Prostate gland (tissue), 2 donors: ENCODE measurements around the gene FUBP3. TPM values are rescaled to one million over a fixed set of nuclear protein-coding genes. Genes with fewer than 3 reads are reported as not detected.

Source experiments
- DNase-seq: peaks from one replicate; pipeline ENCODE4 v3.0.0-alpha.2; 2019; ENCODE audit warnings: low spot score
- H3K27ac ChIP-seq, 2 donors: fragments of 200-600 bp; sonication (generic); 2 replicates each; pipeline ENCODE4 v1.5.1; 2017 to 2019
- H3K27me3 ChIP-seq: fragments of 200-600 bp; sonication (generic); replicated peaks from 2 replicates; pipeline ENCODE4 v1.5.1; 2019; ENCODE audit not compliant: insufficient read depth
- H3K36me3 ChIP-seq, 2 donors: fragments of 200-600 bp; sonication (generic); 1 replicate in 1 of 2; 2 replicates in 1 of 2; pipeline versions ENCODE4 v1.5.1 to v1.8.1; 2017 to 2019
- H3K4me1 ChIP-seq: fragments of 200-600 bp; sonication (generic); replicated peaks from 2 replicates; pipeline ENCODE4 v1.5.1; 2019
- H3K4me3 ChIP-seq, 2 donors: fragments of 200-600 bp; sonication (generic); 2 replicates each; pipeline ENCODE4 v1.5.1; 2017 to 2019
- H3K9me3 ChIP-seq: fragments of 200-600 bp; sonication (generic); 2 replicates; pipeline ENCODE4 v1.5.1; 2017
- POLR2A ChIP-seq: fragments of 450-650 bp; IDR thresholded peaks from one replicate; pipeline ENCODE4 v1.6.1; 2016; ENCODE audit warnings: antibody characterized with exemption, mild to moderate bottlenecking
- POLR2AphosphoS5 ChIP-seq: sonication (generic); formaldehyde crosslinking; IDR thresholded peaks from one replicate; pipeline ENCODE4 v1.6.1; 2017; ENCODE audit warnings: antibody characterized with exemption
- WGBS: methylation state at CpG from one replicate; pipeline ENCODE4 v1.1.5; 2018; 5-methylcytosine and 5-hydroxymethylcytosine counted together
- intact Hi-C: fragments of 100-400 bp; cut with DNase I; formaldehyde crosslinking; loops from one replicate; pipeline ENCODE4 v1.14.2; 2022
- total RNA-seq, 2 donors: library from RNA; depleted of rRNA; stranded (reverse); fragments of >200 nt; gene quantifications; one replicate each; pipeline ENCODE4 v1.1.0, GENCODE V29; 2016
- TF ChIP-seq, protein P1 (sequence below), 4 experiments: fragments of 200-600 bp in 2 of 4; fragments of 450-650 bp in 2 of 4; sonication (generic) in 2 of 4; IDR thresholded peaks; 1 replicate in 3 of 4; 2 replicates in 1 of 4; pipeline ENCODE4 v1.5.1; 2016 to 2019; ENCODE audit warnings: antibody characterized with exemption in 4 of 4, mild to moderate bottlenecking in 2 of 4, moderate library complexity in 2 of 4

The FUBP3 gene
- total RNA-seq, 2 donors from 2014 or later: 40.4 to 111 TPM

DNA sequence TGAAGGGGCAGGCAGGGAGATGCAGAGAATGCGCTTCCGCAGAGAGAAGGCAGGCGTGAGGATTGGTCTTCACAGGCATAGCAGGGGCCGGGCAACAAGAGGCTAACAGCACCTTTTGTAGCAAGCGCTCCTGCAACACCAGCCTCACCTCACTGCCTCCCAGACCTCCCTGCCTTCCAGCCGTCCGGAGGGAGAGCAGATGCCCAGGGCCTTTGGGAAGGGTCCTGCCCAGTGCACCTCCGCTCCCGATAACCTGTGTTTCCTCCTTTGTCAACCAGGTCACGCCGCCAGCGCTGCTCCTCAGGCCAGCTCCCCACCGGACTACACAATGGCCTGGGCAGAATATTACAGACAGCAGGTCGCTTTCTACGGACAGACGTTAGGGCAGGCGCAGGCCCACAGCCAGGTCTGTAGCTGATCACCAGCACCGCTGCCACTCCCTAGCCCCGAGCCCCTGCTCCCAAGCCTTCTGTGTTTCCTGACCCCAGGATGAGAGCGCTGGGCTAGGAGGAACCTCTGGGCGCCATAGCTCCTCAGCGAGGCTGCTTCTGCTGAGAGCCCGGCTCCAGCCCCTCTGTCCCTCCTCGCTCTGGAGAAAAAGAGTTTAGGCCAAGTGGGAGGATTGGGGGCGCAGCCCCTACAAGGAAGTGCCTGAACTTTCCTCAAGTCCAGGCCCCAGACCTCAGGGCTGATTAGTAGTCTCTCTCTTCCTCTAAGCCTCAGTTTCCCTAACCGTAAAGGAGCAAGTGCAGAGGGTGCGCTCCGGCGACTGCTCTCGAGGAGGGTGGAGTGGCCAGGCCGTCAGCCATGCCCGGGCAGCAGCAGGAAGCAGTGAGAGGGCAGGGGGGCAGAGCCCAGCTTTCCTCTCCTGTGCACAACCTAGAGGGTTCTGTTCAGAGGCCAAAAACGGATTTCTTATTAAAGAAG lies 56.6 kb downstream of the FUBP3 start:
- Histone ChIP-seq H3K4me1 (no peaks in the 10 kb centered on the region), H3K4me3 (no peak overlapping the region), H3K36me3 (peaks cover 6 to 20% of the 10 kb centered on the region in 2 donors), H3K27me3 (no peaks in the 10 kb centered on the region), H3K9me3 (no peaks in the 10 kb centered on the region), H3K27ac (no peak overlapping the region)
- TF ChIP-seq POLR2A (no peak), POLR2AphosphoS5 (no peak)
- TF ChIP-seq, protein P1, sequence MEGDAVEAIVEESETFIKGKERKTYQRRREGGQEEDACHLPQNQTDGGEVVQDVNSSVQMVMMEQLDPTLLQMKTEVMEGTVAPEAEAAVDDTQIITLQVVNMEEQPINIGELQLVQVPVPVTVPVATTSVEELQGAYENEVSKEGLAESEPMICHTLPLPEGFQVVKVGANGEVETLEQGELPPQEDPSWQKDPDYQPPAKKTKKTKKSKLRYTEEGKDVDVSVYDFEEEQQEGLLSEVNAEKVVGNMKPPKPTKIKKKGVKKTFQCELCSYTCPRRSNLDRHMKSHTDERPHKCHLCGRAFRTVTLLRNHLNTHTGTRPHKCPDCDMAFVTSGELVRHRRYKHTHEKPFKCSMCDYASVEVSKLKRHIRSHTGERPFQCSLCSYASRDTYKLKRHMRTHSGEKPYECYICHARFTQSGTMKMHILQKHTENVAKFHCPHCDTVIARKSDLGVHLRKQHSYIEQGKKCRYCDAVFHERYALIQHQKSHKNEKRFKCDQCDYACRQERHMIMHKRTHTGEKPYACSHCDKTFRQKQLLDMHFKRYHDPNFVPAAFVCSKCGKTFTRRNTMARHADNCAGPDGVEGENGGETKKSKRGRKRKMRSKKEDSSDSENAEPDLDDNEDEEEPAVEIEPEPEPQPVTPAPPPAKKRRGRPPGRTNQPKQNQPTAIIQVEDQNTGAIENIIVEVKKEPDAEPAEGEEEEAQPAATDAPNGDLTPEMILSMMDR (IDR thresholded peaks at IDR 0.05): no peak
- intact Hi-C loops: no loop called here
- 94% methylated on average over 33 of the region's 33 CpGs for WGBS
- no peak for DNase-seq

DNA sequence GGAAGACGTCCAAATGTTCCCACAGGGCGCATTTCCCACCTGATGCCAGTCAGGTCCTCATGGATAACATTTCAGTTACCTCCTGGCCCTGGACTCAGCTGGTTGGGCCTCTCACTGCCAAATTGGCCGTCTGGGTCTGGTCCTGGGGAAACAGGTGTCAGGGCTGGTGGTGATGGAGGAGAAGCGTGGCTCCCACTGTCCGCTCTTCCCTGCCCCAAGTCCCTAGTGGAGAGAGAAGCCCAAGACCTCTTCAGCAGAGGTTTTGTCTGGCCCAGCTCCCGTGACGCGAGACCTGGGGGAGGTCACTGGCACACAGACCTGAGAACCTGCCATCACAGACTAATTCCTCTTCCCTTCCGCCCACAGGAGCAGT lies 57.3 kb downstream of the FUBP3 start:
- TF ChIP-seq POLR2AphosphoS5 (no peak), POLR2A (no peak)
- TF ChIP-seq, protein P1 (IDR thresholded peaks at IDR 0.05): no peak
- no peak overlapping the region for H3K4me3 ChIP-seq
- no peak overlapping the region for H3K27ac ChIP-seq
- WGBS: 92% methylated on average over 9 of the region's 9 CpGs
- DNase-seq: no peak
- no peaks in the 10 kb centered on the region for H3K4me1 ChIP-seq
- intact Hi-C loops: no loop called here
- no peaks in the 10 kb centered on the region for H3K9me3 ChIP-seq
- no peaks in the 10 kb centered on the region for H3K27me3 ChIP-seq
- peaks cover 6 to 13% of the 10 kb centered on the region in 2 donors for H3K36me3 ChIP-seq

DNA sequence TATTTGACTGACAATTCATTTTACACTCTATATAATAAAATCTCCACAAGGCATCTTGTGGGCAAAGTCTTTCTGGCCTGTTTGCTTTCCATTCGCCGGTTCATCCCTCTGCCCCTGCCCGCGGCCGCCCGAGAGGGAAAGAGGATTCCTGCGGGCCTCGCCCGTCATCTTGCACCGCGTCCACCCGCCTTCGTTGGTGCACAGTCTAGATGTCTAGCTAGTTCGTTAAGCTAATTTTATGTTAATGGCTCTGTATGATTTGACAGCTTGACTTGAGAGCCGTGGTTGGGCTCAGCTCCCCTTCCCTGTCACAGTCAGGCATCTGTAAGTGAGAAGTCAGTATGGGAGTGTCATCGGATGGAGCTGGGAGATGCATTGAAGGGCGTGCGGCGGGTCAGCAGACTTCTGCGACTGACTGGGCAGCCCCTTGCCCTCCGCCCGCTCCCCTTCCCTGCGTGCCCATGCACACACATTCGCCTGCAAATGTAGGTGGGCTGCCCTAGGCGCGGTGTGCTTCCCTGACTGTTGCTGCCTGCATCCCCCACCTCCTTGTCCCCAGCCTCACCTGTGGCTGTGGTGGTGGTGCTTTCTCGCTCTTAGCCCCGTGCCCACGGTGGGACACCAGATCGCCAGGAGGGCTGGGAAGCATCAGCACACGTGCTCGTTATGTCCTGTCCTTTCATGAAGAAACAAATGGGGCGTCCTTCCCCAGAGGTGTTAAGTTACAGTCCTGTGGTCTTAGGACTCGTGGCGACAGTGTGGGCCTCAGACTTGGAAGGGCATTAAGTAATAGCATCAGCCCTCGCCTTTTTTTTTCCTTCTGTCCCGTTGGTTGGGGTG lies 59.1 kb downstream of the FUBP3 start:
- no peaks in the 10 kb centered on the region for H3K9me3 ChIP-seq
- H3K27ac ChIP-seq: no peak overlapping the region
- intact Hi-C loops: no loop called here
- WGBS: 76% methylated on average over 37 of the region's 37 CpGs
- no peaks in the 10 kb centered on the region for H3K4me1 ChIP-seq
- TF ChIP-seq POLR2AphosphoS5 (no peak), POLR2A (no peak)
- TF ChIP-seq, protein P1 (IDR thresholded peaks at IDR 0.05): no peak
- peaks cover 6 to 10% of the 10 kb centered on the region in 2 donors for H3K36me3 ChIP-seq
- no peak overlapping the region for H3K4me3 ChIP-seq
- no peaks in the 10 kb centered on the region for H3K27me3 ChIP-seq
- DNase-seq: no peak

DNA sequence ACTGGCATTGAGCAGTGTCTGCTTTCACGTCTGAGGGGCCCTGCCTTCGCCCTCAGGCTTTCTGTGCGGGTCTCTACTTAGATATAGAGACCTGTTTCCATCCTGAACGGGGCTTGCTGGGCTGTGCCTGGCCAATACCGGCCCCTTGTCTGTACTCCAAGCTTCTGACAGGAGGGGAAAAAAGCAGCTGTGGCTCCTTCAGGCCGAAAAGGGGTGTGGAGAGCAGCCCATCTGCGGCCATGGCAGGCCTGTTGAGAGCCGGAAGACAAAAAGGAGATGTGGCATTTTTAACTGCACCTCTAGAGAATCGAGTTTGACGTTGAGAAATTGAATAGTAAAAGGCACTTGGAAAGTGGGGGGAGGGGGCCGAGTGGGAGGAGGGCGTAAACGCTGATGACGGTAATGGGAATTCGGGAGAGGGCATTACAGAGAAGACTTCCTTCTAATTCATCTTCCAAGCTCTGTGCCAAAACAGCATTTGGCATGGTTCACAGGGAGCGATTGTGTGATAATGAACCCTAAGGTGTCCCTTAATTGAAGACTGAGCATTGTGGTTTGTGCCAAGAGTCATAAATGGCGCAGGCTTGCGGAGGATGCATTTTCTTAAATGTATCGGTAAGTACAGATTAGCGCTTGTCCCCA lies 59.9 kb downstream of the FUBP3 start:
- intact Hi-C loops: no loop called here
- no peak for DNase-seq
- TF ChIP-seq, protein P1 (IDR thresholded peaks at IDR 0.05): no peak
- TF ChIP-seq POLR2A: no peak
- peaks cover 6 to 10% of the 10 kb centered on the region in 2 donors for H3K36me3 ChIP-seq
- 47% methylated on average over 20 of the region's 20 CpGs for WGBS
- H3K4me1 ChIP-seq: no peaks in the 10 kb centered on the region
- H3K4me3 ChIP-seq: no peak overlapping the region
- H3K27ac ChIP-seq: no peak overlapping the region
- H3K9me3 ChIP-seq: no peaks in the 10 kb centered on the region
- H3K27me3 ChIP-seq: no peaks in the 10 kb centered on the region
